ENCODE data around the gene EPHB3.

DNA sequence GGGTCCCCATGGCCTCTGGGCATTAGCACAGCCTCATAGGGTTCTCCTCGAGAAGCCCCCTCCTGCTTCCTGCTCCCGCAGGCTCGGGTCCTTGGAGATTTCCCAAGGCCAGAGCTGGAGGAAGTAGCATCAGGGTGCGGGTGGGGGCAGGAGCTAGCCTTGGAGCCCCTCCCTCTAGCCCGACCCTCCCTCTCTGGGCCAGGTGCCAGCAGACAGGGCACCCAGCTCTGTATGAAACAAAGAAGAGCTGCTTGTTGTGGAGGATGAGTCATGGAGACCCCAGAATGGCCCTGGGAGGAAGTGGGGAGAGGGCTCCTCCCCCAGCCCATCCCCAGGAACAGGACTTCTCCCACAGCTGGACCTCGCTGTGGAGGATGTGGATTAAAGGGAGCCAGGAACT is 29.2 kb downstream of the EPHB3 start:
- TF ChIP-seq CTCF (IDR thresholded peaks at IDR 0.05; ENCODE audit: low read depth, low read length) (no peak), POLR2A (IDR thresholded peaks at IDR 0.05; ENCODE audit: extremely low read depth, insufficient read length) (no peak), MYC (IDR thresholded peaks at IDR 0.05; ENCODE audit: low read depth, low read length) (no peak)
- TF ChIP-seq, protein P1, sequence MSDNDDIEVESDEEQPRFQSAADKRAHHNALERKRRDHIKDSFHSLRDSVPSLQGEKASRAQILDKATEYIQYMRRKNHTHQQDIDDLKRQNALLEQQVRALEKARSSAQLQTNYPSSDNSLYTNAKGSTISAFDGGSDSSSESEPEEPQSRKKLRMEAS (IDR thresholded peaks at IDR 0.05; ENCODE audit: low read depth, low read length) = no peak

Data from NB4 (cell line).